C1 segment of cervical spinal cord (tissue), 14 donors: Measurements from ENCODE around the gene WNT8B.

Source experiments
- DNase-seq, 14 donors: peaks; one replicate each; lab custom pipeline; 2025; lab: John Stamatoyannopoulos, UW

WNT8B gene

DNA sequence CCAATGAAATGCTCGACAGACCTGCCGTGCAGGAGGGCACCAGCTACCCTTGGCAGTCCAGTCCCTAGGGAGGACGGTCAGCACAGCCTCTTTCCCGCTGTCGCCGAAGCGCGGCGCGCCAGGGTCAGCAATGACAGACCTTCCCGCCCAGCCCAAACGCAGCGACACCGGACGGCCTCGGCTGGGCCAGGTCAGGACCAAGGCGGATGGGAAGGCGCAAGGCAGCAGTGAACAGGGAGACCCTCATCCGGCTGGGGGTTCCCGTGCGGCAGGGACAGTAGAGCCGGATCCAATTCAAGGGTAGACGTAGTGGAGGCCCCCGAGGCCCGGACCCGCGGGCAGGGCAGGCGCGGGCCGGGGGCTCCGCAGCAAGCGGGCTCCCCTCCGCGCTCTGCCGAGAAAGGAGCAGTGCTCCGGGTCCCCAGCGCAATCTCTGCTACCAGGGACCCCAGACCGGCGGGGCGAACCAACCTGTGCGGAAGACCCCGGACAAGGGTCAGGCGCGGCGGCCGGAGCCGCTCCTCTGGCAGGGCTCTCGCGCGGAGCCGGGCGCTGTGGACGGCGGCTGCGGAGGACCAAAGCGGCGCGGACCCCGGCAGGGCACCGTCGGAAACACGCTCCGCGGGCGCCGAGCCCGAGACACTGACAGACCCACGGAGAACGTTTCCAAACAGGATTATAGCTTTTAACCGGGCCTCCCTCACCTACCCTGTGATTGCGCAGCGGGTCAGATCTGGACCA lies 56.7 kb downstream of the WNT8B start, which contains the start of gene SEC31B:
SEC31B (minus strand) TSS at position 551 of the 741 bp plus-strand sequence. CDS start 2,909 bp downstream, outside the sequence.
- peak in 12 of 14 donors; percentile 12 to 62 (median 42) for DNase-seq

GRCh38 chr10:100520811-100521210 lies 58.0 kb downstream of the WNT8B start:
- DNase-seq: no peak

DNA sequence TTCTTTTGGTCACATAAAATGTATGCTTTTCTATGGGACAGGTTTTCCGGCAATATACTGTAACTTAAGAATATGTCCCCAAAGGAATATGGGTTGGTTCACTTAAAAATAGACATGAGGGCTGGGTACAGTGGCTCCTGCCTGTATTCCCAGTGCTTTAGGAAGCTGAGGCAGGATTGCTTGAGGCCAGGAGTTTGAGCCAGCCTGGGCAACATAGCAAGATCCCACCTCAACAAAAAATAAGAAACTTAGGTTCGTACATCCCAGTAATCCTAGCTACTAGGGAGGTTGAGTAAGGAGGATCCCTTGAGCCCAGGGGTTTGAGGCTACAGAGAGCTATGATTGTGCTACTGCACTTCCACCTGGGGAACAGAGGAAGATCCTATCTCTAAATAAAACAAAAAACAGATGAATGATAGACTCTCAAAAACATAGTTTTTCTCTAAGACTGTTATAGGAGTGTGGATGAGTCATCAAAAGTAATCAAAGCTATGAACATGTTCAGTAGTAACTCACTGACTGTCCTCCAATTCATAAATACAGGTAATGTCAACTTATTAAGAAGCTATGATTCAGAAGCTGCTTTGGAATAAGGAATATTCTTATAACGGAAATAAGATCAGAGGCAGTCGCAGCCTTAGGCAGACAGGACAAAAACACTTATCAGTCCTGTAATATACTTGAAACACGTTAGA lies 59.4 kb downstream of the WNT8B start:
- DNase-seq: no peak

DNA sequence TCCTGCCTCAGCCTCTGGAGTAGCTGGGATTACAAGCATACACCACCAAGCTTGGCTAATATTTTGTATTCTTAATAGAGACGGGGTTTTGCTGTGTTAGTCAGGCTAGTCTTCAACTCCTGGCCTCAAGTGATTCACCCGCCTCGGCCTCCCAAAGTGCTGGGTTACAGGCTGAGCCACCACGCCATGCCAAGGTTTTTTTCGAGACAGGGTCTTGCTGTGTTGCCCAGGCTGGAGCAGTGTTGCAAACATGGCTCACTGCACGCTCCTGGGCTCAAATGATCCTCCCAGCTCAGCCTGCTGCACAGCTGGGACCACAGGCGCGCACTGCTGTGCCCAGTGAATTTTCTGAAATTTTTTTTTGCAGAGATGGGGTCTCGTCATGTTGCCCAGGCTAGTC lies 60.1 kb downstream of the WNT8B start:
- no peak for DNase-seq

- DNase-seq: no peak
Measured at GRCh38 chr10:100524206-100524605, 61.4 kb downstream of the WNT8B start.

- no peak for DNase-seq
Measured at GRCh38 chr10:100524638-100525037, 61.8 kb downstream of the WNT8B start.

- DNase-seq: no peak
Measured at GRCh38 chr10:100528123-100528886, 65.5 kb downstream of the WNT8B start.

GRCh38 chr10:100528921-100529474 lies 66.2 kb downstream of the WNT8B start:
- DNase-seq: peak in 2 of 14 donors; percentile 30 to 40

DNA sequence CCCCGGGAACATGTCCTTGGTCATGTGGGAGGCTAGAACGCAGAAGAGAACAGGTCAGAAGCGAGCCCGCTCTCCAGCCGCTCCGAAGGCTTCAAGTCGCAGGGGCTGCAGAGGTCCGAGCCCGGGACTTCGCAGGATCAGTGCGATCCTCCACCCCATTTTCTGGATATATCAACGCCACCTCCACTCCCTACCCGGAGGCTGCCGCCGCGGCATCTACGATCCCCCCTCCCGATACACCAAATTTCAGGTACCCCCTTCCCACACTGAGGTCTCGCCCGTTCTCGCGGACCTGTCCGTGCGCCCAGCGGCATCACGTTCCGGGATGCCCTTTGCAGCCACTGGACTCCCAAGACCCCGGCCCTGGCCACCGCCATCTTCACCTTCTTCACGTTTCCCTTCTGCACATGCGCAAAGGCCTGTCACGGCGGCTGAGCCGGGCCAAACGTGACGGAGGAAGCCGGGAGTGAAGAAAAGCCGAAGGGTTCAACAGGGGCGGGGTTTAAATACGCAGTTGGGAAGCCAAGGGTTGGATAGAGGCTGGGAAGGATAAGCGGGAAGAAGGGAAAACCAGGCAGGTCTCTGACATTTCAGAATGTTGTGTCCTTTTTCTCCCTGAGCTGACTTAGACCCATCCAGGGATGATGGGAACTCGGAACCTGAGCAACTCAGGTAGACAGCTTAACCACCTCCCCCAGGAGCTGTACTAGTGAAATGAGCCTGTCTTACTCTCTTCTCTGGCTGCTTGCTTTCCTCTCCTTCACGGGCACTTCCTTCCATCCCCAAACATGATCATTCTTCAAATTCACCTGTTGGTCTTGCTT lies 66.9 kb downstream of the WNT8B start, which contains the start of gene NDUFB8:
NDUFB8 (minus strand) TSS at position 397 of the 824 bp plus-strand sequence; CDS start at position 377, 20 bp downstream.
- DNase-seq: peak; percentile 46 to 95 (median 85)

- DNase-seq: no peak
Measured at GRCh38 chr10:100531761-100532160, 69.0 kb downstream of the WNT8B start.
